ENCODE results near the gene P2RY6.
"Not testable (repeated sequence)": the region's sequence is repeated elsewhere in the genome, so short reads cannot be mapped to it uniquely, and the experiment has no call there.

Gene P2RY6

DNA sequence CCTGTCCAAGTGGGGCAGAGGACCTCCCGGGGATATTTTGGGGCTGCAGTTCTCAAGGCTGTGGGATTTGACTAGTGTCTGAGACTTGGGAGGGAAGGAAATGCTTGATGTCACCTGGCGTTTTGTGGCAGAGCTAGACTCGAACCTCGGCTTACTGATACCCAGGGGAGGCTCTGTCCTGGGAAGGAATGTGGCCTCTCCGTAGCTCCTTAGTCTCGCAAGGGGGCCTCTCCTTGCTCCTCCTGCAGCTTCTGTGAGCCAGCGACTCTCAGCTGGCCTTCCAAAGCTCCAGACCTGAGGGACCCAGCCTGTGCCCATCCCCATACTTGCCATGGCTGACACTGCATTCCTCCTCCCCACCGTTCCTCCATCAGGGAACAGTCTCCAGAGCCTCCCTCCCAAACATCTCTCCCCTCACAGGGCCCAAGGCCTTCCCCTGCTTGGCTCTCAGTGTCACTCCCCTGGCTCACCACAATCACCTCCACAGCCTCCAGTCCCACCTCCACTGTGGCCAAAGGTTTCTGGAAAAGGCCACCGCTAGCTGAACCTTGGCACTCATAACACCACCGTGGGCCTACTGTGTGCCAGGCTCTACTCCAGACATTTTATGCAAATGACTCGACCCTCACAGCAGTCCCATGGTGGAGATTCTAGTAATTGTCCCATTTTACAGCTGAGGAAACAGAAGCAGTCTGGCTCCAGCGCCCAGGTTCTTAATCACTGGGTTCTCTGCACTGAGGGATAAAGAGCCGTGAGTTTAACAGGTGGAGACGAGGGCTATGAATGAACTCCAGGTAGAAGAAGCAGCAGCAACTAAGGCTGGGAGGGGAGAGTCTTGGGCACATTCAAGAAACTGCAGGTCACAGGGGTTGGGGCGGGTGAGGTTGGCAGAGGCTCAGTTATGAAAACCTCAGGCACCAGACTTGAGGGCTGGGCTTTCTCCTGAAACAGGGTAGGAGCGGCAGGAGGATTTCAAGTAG, 42.0 kb upstream of the P2RY6 start:
- H3K9me3 ChIP-seq (ENCODE audit: control insufficient read depth in 2 of 2, low read length in 2 of 2) = no peaks in the 10 kb centered on the region
- no peak overlapping the region for H3K9ac ChIP-seq (ENCODE audit: low read length in 2 of 2)
- H3K4me1 ChIP-seq (ENCODE audit: control insufficient read depth, insufficient read depth, low read length) = peaks cover 16% of the 10 kb centered on the region
- no peaks in the 10 kb centered on the region for H3K36me3 ChIP-seq (ENCODE audit: control insufficient read depth in 2 of 2, insufficient read depth in 2 of 2, low read length in 2 of 2)
- no peak overlapping the region for H3K4me3 ChIP-seq (ENCODE audit: low read length in 2 of 2)
- no peak overlapping the region for H3K27ac ChIP-seq (ENCODE audit: low read length)
- H3K27me3 ChIP-seq (ENCODE audit: control insufficient read depth in 1 of 2, insufficient read depth in 2 of 2, low read length in 2 of 2) = no peaks in the 10 kb centered on the region

DNA sequence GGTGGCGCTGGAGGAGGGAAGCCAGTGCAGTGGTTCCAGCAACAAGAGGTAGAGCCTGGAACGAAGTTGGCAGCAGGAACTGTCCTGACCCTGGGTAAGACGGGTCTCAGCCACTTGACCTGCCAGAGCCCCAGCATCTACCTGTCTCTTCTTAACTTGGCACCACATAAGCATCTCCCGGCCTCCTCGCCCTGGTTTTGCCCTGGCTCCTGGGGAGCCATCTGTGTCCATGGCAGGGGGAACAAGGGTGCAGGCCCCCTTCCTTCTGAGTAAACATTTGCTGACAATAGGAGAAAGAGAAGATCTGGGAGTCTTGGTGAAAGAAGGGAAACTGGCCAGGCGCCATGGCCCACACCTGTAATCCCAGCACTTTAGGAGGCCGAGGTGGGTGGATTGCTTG, 41.2 kb upstream of the P2RY6 start:
- Histone ChIP-seq H3K27me3 (ENCODE audit: control insufficient read depth in 1 of 2, insufficient read depth in 2 of 2, low read length in 2 of 2) (no peaks in the 10 kb centered on the region), H3K4me3 (ENCODE audit: low read length in 2 of 2) (no peak overlapping the region), H3K4me1 (ENCODE audit: control insufficient read depth, insufficient read depth, low read length) (peaks cover 16% of the 10 kb centered on the region), H3K36me3 (ENCODE audit: control insufficient read depth in 2 of 2, insufficient read depth in 2 of 2, low read length in 2 of 2) (no peaks in the 10 kb centered on the region), H3K27ac (ENCODE audit: low read length) (no peak overlapping the region), H3K9ac (ENCODE audit: low read length in 2 of 2) (no peak overlapping the region), H3K9me3 (ENCODE audit: control insufficient read depth in 2 of 2, low read length in 2 of 2) (no peaks in the 10 kb centered on the region)

DNA sequence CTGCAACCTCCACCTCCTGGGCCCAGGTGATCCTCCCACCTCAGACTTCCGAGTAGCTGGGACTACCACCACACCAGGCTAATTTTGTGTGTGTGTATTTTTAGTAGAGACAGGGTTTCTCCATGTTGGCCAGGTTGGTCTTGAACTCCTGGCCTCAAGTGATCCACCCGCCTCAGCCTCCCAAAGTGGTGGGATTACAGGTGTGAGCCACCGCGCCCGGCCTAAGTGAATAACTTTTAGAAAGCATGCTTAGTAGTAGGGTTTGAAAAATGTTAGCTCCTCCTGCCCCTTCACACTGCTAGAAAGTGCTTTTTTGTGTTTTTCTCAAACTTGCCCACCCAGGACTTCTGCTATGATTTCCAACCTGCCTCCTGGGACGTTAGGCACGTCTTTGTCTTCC, 39.7 kb upstream of the P2RY6 start:
- not testable (repeated sequence) for H3K9me3 ChIP-seq (ENCODE audit: control insufficient read depth in 2 of 2, low read length in 2 of 2); H3K27me3 ChIP-seq (ENCODE audit: control insufficient read depth in 1 of 2, insufficient read depth in 2 of 2, low read length in 2 of 2); H3K27ac ChIP-seq (ENCODE audit: low read length); H3K36me3 ChIP-seq (ENCODE audit: control insufficient read depth in 2 of 2, insufficient read depth in 2 of 2, low read length in 2 of 2); H3K4me3 ChIP-seq (ENCODE audit: low read length in 2 of 2); H3K9ac ChIP-seq (ENCODE audit: low read length in 2 of 2)
- peaks cover 16% of the 10 kb centered on the region for H3K4me1 ChIP-seq (ENCODE audit: control insufficient read depth, insufficient read depth, low read length)

DNA sequence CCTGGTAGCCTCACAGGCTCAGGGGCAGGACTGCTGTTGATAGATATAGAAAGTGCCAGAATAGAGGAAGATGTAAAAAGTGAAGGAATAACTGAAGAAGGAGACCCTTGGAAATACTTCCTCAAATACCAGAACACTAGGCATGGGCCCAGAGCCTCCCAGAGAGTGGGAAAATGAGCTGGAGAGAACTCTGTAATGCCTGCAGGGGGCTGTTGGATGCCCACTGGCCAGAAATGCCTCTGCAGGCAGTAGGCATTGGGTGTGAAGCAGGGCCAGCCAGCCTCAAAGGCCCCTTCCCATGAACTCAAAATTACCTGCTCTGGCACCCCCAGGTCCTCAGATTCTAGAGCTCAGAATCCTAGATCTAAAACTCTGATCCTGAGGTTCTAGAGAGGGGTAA, 38.9 kb upstream of the P2RY6 start:
- H3K27me3 ChIP-seq (ENCODE audit: control insufficient read depth in 1 of 2, insufficient read depth in 2 of 2, low read length in 2 of 2) = no peaks in the 10 kb centered on the region
- no peaks in the 10 kb centered on the region for H3K36me3 ChIP-seq (ENCODE audit: control insufficient read depth in 2 of 2, insufficient read depth in 2 of 2, low read length in 2 of 2)
- no peak overlapping the region for H3K4me3 ChIP-seq (ENCODE audit: low read length in 2 of 2)
- no peak overlapping the region for H3K9ac ChIP-seq (ENCODE audit: low read length in 2 of 2)
- no peak overlapping the region for H3K27ac ChIP-seq (ENCODE audit: low read length)
- no peaks in the 10 kb centered on the region for H3K9me3 ChIP-seq (ENCODE audit: control insufficient read depth in 2 of 2, low read length in 2 of 2)
- peaks cover 16% of the 10 kb centered on the region for H3K4me1 ChIP-seq (ENCODE audit: control insufficient read depth, insufficient read depth, low read length)

DNA sequence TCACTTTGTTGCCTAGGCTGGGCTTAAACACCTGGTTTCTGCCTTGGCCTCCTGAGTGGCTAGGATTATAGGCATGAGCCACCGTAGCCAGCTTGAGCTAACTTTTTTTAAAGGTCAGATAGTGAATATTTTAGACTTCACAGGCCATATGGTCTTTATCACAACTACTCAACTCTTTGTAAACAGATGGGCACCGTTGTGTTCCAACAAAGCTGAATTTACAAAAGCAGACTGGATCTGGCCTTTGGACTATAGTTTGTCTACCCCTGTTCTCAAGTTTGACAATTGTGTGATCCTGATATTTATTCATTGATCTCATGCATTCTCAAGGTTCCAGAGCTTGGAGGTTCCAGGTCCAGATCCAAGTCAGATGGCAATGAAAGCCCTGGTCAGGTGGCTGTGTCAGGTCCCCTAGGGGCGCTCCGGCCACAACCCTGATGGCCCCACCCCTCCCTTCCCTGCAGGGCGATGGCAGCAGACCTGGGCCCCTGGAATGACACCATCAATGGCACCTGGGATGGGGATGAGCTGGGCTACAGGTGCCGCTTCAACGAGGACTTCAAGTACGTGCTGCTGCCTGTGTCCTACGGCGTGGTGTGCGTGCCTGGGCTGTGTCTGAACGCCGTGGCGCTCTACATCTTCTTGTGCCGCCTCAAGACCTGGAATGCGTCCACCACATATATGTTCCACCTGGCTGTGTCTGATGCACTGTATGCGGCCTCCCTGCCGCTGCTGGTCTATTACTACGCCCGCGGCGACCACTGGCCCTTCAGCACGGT, 38.3 kb upstream of the P2RY6 start:
- no peak overlapping the region for H3K9ac ChIP-seq (ENCODE audit: low read length in 2 of 2)
- no peaks in the 10 kb centered on the region for H3K36me3 ChIP-seq (ENCODE audit: control insufficient read depth in 2 of 2, insufficient read depth in 2 of 2, low read length in 2 of 2)
- no peak overlapping the region for H3K27ac ChIP-seq (ENCODE audit: low read length)
- H3K4me3 ChIP-seq (ENCODE audit: low read length in 2 of 2) = peak overlapping the region in 1 of 2 donors; percentile 15
- H3K9me3 ChIP-seq (ENCODE audit: control insufficient read depth in 2 of 2, low read length in 2 of 2) = no peaks in the 10 kb centered on the region
- peaks cover 16% of the 10 kb centered on the region for H3K4me1 ChIP-seq (ENCODE audit: control insufficient read depth, insufficient read depth, low read length)
- no peaks in the 10 kb centered on the region for H3K27me3 ChIP-seq (ENCODE audit: control insufficient read depth in 1 of 2, insufficient read depth in 2 of 2, low read length in 2 of 2)

DNA sequence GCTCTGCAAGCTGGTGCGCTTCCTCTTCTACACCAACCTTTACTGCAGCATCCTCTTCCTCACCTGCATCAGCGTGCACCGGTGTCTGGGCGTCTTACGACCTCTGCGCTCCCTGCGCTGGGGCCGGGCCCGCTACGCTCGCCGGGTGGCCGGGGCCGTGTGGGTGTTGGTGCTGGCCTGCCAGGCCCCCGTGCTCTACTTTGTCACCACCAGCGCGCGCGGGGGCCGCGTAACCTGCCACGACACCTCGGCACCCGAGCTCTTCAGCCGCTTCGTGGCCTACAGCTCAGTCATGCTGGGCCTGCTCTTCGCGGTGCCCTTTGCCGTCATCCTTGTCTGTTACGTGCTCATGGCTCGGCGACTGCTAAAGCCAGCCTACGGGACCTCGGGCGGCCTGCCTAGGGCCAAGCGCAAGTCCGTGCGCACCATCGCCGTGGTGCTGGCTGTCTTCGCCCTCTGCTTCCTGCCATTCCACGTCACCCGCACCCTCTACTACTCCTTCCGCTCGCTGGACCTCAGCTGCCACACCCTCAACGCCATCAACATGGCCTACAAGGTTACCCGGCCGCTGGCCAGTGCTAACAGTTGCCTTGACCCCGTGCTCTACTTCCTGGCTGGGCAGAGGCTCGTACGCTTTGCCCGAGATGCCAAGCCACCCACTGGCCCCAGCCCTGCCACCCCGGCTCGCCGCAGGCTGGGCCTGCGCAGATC, 37.5 kb upstream of the P2RY6 start:
- H3K27ac ChIP-seq (ENCODE audit: low read length) = no peak overlapping the region
- H3K27me3 ChIP-seq (ENCODE audit: control insufficient read depth in 1 of 2, insufficient read depth in 2 of 2, low read length in 2 of 2) = no peaks in the 10 kb centered on the region
- no peaks in the 10 kb centered on the region for H3K9me3 ChIP-seq (ENCODE audit: control insufficient read depth in 2 of 2, low read length in 2 of 2)
- no peak overlapping the region for H3K4me3 ChIP-seq (ENCODE audit: low read length in 2 of 2)
- no peak overlapping the region for H3K9ac ChIP-seq (ENCODE audit: low read length in 2 of 2)
- peaks cover 14% of the 10 kb centered on the region for H3K4me1 ChIP-seq (ENCODE audit: control insufficient read depth, insufficient read depth, low read length)
- no peaks in the 10 kb centered on the region for H3K36me3 ChIP-seq (ENCODE audit: control insufficient read depth in 2 of 2, insufficient read depth in 2 of 2, low read length in 2 of 2)

DNA sequence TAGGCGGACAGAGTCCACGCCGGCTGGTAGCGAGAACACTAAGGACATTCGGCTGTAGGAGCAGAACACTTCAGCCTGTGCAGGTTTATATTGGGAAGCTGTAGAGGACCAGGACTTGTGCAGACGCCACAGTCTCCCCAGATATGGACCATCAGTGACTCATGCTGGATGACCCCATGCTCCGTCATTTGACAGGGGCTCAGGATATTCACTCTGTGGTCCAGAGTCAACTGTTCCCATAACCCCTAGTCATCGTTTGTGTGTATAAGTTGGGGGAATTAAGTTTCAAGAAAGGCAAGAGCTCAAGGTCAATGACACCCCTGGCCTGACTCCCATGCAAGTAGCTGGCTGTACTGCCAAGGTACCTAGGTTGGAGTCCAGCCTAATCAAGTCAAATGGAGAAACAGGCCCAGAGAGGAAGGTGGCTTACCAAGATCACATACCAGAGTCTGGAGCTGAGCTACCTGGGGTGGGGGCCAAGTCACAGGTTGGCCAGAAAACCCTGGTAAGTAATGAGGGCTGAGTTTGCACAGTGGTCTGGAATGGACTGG, 36.8 kb upstream of the P2RY6 start:
- H3K4me3 ChIP-seq (ENCODE audit: low read length in 2 of 2) = no peak overlapping the region
- no peaks in the 10 kb centered on the region for H3K27me3 ChIP-seq (ENCODE audit: control insufficient read depth in 1 of 2, insufficient read depth in 2 of 2, low read length in 2 of 2)
- no peak overlapping the region for H3K9ac ChIP-seq (ENCODE audit: low read length in 2 of 2)
- no peaks in the 10 kb centered on the region for H3K36me3 ChIP-seq (ENCODE audit: control insufficient read depth in 2 of 2, insufficient read depth in 2 of 2, low read length in 2 of 2)
- peaks cover 18% of the 10 kb centered on the region for H3K4me1 ChIP-seq (ENCODE audit: control insufficient read depth, insufficient read depth, low read length)
- no peaks in the 10 kb centered on the region for H3K9me3 ChIP-seq (ENCODE audit: control insufficient read depth in 2 of 2, low read length in 2 of 2)
- H3K27ac ChIP-seq (ENCODE audit: low read length) = no peak overlapping the region

DNA sequence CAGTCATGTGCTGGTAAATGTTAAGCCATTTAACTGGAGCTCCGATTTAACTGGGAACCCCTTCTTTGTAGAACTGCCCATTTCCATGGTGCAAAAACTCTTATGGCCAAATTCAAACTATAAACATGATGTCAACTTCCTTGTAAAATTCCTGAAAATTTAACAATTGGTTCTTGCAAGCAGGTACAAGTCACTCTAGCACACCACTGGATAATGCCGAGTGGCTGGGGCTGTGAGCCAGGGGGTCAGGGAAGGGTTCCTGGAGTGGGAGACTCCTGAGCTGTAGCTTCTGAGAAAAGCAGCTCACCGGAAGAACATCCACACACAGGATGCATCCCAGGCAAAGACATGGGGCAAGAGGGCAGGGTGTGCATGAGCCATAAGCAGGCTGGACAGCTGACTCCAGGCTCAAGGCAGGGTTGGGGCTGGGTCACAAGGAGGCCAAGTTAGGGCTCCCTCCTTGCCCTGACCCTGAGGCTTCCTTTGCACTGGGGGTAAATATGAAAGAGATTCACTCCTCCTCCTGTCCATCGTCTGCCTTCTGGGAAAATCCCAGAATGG, 35.9 kb upstream of the P2RY6 start:
- Histone ChIP-seq H3K9ac (ENCODE audit: low read length in 2 of 2) (no peak overlapping the region), H3K27ac (ENCODE audit: low read length) (no peak overlapping the region)

DNA sequence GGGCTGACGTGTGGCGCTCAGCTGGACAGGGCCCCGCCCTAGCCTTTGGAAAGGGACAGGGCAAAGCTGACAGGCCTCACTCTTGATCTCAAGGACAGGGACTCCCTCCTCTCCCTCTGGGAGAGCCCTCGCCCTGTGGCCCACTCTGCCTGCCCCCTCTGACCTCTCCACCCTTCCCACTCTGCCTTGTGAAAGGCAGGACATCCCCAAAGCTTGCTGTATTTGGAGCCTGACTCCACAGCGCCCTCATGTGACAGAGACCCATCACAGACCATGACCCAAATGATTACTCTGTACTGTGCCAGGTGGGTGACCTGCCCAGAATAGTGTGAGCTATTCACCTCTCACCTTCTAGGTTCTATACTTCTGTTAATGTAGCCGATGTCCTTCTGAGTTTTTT, 35.3 kb upstream of the P2RY6 start:
- H3K27ac ChIP-seq (ENCODE audit: low read length) = no peak overlapping the region
- H3K4me1 ChIP-seq (ENCODE audit: control insufficient read depth, insufficient read depth, low read length) = peaks cover 21% of the 10 kb centered on the region
- H3K9ac ChIP-seq (ENCODE audit: low read length in 2 of 2) = no peak overlapping the region
- no peaks in the 10 kb centered on the region for H3K9me3 ChIP-seq (ENCODE audit: control insufficient read depth in 2 of 2, low read length in 2 of 2)
- H3K36me3 ChIP-seq (ENCODE audit: control insufficient read depth in 2 of 2, insufficient read depth in 2 of 2, low read length in 2 of 2) = no peaks in the 10 kb centered on the region
- H3K27me3 ChIP-seq (ENCODE audit: control insufficient read depth in 1 of 2, insufficient read depth in 2 of 2, low read length in 2 of 2) = no peaks in the 10 kb centered on the region
- no peak overlapping the region for H3K4me3 ChIP-seq (ENCODE audit: low read length in 2 of 2)

More for the DNA sequence above, 35.9 kb upstream of the P2RY6 start:
- Histone ChIP-seq H3K36me3 (ENCODE audit: control insufficient read depth in 2 of 2, insufficient read depth in 2 of 2, low read length in 2 of 2) (no peaks in the 10 kb centered on the region), H3K4me1 (ENCODE audit: control insufficient read depth, insufficient read depth, low read length) (peaks cover 21% of the 10 kb centered on the region), H3K4me3 (ENCODE audit: low read length in 2 of 2) (no peak overlapping the region), H3K27me3 (ENCODE audit: control insufficient read depth in 1 of 2, insufficient read depth in 2 of 2, low read length in 2 of 2) (no peaks in the 10 kb centered on the region), H3K9me3 (ENCODE audit: control insufficient read depth in 2 of 2, low read length in 2 of 2) (no peaks in the 10 kb centered on the region)

All from stomach smooth muscle (tissue), 2 donors.